ENCODE measurements around the gene TAF13.
A peak's percentile ranks its signal among the peaks of the same experiment; 100 is the strongest.

Gene TAF13

DNA sequence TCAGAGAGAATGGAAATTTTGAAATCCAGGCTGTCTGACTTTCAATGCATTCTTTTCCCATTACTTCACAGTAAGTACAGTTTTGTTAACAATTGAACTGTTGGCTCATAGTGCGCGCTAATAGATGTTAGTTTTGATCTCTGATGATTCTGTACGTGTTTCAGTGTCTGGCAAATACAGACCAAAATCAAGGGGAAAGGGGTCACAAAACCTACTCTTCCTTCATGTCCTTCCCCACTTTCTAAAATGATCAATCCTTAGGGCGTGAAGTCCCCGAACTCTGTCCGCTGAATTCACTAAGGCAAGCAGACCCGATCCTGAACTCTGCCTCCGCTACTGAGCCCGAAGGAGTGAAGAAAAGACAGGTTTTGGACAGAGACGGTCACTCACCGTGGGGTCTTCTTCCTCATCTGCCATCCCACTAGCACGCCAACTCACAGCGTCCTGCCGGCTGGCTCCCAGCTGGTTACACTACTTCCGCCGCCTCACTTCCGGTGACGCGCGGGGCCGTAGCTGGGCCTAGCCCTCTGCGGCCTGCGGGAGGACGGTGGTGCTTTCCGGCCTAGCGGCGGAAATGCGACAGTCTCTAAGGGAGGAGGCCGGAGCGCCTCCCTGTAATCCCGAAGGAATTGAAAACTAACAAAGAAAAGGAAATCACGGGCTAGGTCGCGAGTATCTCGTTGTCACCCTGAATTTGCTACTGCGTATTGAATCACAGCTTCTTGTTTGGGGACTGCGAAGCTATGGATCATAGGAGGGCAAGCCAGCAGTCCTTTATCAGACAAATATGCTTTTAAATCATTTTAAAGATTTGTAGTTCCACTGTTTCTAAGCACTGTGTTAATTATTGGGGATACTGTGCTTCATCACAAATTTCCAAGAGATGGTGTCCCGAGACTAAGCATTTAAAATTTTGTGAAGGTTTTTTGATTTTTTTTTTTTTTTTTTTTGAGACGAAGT is at the start of gene TAF13:
Gene TAF13, minus strand, starts transcription at position 473 of the 960 bp plus-strand sequence. Its CDS starts 56 bp downstream, at position 417.
- peak; percentile 88 for DNase-seq

DNA sequence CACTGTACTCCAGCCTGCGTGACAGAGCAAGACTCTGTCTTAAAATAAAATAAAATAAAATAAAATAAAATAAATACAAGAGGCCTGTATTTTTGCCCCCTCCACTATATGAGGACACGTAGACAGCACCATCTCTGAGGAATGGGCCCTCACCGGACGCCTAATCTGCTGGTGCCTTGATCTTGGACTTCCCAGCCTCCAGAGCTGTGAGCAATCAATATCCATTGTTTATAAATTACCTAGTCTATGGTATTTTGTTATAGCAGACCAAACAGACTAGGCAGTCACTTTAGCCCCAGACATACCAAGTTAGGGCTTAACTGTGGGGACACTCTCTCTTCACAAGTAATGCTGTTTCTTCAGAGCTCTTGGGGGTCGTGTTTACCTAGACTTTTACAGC is 44.6 kb upstream of the TAF13 start:
- no peak for DNase-seq

GRCh38 chr1:109118089-109118488 is 42.3 kb upstream of the TAF13 start:
- no peak for DNase-seq

GRCh38 chr1:109116286-109116685 is 40.5 kb upstream of the TAF13 start:
- DNase-seq = no peak

GRCh38 chr1:109115685-109116084 is 39.9 kb upstream of the TAF13 start:
- DNase-seq = peak; percentile 35

- DNase-seq = no peak
Measured at GRCh38 chr1:109114342-109114674, 38.5 kb upstream of the TAF13 start.

GRCh38 chr1:109113590-109114341 is 38.0 kb upstream of the TAF13 start, which contains the start of gene ELAPOR1:
TSS of gene ELAPOR1 (plus strand) at chr1:109114115. CDS start at chr1:109114184, 69 bp downstream.
- peak; percentile 88 for DNase-seq

- DNase-seq = peak; percentile 89
Measured at GRCh38 chr1:109112652-109113285, 37.0 kb upstream of the TAF13 start.

GRCh38 chr1:109112056-109112651 is 36.4 kb upstream of the TAF13 start:
- no peak for DNase-seq

DNA sequence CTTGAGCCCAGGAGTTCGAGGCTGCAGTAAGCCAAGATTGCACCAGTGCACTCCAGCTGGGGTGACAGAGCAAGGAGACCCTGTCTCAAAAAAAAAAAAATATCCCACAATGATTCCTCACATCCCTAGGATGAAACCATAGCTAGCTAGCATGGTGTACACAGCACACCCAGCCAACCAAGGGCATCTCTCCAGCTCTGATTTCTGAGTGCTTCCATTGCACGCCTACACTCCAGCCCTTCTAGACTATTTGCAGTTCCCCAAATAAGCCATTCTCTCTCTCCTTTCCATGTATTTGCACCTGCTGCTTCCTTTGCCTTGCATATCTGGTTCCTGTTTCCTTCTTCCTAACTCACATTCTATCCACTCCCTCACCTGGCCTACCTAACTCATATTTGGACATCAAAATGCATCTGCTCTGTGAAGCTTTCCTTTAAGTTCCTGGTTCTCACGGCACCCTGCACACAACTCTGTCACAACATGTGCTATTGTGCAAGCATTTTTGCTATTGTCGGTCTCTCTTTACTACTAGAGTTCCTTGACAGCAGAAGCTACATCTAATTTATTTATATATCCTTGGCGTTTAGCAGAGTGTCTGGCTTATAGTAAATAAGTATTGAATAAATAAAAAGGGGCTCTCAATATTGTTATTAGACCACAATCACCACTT is 35.7 kb upstream of the TAF13 start:
- no peak for DNase-seq

DNA sequence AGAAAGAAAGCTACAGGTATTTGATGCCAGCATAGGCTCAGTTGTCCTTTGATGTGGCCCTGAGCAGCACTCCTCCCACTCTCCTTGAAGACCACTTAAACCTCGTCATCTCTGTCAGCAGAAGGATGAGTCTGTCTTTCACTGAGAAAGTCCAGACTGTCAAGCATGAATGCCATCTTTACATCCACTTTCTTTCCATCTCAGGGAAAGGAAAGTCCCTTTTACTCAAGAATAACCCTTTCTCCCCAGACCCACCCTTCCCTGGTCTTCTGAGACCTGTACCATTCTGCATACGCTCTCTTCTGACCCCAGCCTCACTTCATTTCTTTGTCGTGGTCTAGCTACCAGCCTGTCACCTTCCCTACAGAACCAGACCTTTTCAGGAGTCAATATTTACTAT is 34.1 kb upstream of the TAF13 start:
- DNase-seq = no peak

- no peak for DNase-seq
Measured at GRCh38 chr1:109107785-109108184, 32.0 kb upstream of the TAF13 start.

- no peak for DNase-seq
Measured at GRCh38 chr1:109105881-109106280, 30.1 kb upstream of the TAF13 start.

GRCh38 chr1:109104364-109105151 is 28.8 kb upstream of the TAF13 start:
- no peak for DNase-seq

GRCh38 chr1:109099938-109100773 is 24.4 kb upstream of the TAF13 start:
- peak; percentile 98 for DNase-seq

GRCh38 chr1:109096120-109096519 is 20.3 kb upstream of the TAF13 start:
- DNase-seq = no peak

DNA sequence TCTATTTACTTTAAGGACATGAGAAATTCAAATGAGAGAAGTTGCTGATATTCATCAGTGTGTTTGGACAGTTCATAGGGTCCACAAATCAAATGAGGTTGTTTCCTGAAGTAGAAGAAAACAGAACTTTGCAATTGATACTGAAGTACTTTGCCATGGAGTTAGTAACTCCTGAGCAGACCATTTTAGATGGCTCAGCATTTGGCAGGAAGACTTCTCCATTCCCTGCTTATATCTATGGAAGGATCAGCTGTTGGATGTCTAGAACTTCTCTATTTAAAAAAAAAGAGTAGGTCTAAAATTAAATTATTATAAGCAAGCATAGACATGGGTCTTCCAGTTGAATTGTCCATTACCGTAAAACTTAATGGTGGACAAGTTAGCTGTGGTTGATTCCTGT is 19.8 kb upstream of the TAF13 start:
- DNase-seq = no peak

DNA sequence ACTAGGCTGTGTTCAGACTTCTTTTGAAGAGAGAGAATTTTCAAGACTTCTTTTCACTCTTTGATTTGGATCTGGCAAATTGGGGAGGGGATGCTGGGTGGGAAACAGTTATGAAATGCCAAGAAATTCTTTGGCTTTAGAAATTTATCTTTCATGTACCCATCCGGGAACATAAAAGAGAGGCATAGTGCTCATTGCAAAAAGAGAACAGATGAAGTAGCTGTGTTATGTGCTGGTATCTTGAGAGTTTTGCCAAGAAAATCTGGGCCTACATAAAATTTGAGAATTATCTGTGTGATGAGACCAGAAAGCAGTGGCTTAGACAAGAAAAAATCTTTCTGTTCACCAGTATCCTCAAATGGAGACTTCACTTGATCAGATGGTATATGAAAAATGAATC is 19.1 kb upstream of the TAF13 start:
- DNase-seq = no peak

DNA sequence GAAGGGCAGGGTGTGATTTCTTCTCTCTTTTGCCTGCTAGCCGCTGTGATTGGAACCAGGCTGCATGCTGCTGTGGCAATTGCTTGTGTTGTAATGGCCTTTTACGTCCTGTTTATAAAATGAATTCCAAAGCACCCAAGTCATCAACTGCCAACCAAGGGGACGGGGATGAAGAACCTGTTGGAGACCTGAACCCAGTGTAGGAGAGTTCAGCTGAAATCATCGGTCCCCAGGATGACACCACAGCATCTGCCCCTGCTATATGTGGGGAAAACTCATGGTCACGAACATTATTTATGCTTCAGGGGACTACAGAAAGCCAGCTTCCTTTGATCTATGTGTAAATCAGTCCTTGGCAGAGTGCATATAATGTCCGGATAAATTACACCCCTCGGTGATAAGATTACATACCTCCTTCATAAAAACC is 18.6 kb upstream of the TAF13 start:
- DNase-seq = no peak

DNA sequence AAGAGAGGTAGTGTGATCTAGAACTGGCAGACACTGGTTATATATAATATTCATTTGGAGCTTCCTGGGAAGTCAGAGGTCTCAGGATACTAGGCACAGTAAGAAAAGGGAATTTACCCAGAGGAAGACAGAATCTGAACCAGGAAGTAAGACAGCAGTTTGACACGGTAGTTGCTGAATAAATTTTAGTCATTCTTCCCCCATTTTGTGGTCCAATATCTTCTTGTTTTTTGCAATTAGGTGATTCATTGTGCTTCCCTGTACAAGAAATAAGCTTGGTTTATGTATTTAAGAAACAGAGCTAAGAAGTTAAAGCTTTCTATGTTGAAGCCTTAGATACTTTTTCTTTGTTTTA is 16.0 kb upstream of the TAF13 start:
- DNase-seq = no peak
